Suprapubic skin (tissue), 4 donors: ENCODE measurements around the gene DCAF8L2.
"Not testable (repeated sequence)": the region's sequence is repeated elsewhere in the genome, so short reads cannot be mapped to it uniquely, and the experiment has no call there.

Experiments
- CTCF ChIP-seq, 2 donors: fragments of 200-600 bp in 1 of 2; fragments of 450-650 bp in 1 of 2; sonication (generic) in 1 of 2; IDR thresholded peaks; one replicate each; pipeline ENCODE4 v1.5.1; 2016 to 2019; ENCODE audit warnings: antibody characterized with exemption in 2 of 2, mild to moderate bottlenecking in 1 of 2, moderate library complexity in 1 of 2
- EP300 ChIP-seq: sonication (generic); formaldehyde crosslinking; IDR thresholded peaks from one replicate; pipeline ENCODE4 v1.6.1; 2017; ENCODE audit warnings: antibody characterized with exemption
- POLR2A ChIP-seq, 2 donors: fragments of 450-650 bp; IDR thresholded peaks; one replicate each; pipeline ENCODE4 v1.6.1; 2017; ENCODE audit warnings: antibody characterized with exemption in 2 of 2, mild to moderate bottlenecking in 2 of 2, moderate library complexity in 2 of 2
- POLR2AphosphoS5 ChIP-seq, 3 donors: sonication (generic); formaldehyde crosslinking; IDR thresholded peaks; one replicate each; pipeline ENCODE4 v1.6.1; 2017; ENCODE audit warnings: antibody characterized with exemption in 3 of 3

DNA sequence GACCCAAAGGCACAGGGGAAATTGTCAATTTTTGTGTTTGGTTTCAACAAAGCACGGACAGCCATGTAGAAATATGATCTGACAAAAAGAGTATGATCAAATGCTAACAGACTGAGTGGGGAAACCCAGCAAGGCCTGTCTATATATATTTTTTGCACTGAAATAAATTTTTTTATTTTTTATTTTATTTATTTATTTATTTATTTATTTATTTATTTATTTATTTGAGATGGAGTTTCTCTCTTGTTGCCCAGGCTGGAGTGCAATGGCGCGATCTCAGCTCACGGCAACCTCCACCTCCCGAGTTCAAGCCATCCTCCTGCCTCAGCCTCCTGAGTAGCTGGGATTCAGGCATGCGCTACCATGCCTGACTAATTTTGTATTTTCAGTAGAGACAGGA, 49.0 kb upstream of the DCAF8L2 start:
- not testable (repeated sequence) for TF ChIP-seq POLR2A (IDR thresholded peaks at IDR 0.05); CTCF (IDR thresholded peaks at IDR 0.05); EP300; POLR2AphosphoS5 (IDR thresholded peaks at IDR 0.05)
